ENCODE measurements around the gene CHIC1.
"Not testable (repeated sequence)": the region's sequence is repeated elsewhere in the genome, so short reads cannot be mapped to it uniquely, and the experiment has no call there.

The CHIC1 gene

DNA sequence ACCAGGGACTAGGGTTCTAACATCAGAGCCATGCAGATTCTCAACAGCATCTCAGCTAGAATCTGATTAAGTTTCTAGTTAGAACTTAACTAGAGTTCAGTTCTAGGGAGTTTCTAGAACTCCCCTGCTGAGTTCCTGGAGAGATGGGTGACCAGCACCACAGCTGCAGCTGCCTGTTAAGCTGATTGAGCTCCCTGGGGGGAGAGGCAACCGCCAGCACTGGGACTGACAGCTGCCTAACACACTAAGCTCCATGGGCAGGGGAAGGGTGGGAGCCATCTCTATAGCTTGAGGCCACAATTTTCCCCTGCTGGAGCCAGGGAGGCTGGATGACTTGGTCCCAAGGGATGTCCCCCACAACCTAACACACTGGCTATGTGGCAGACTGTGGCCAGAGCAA lies 84.2 kb downstream of the CHIC1 start:
- H3K27ac ChIP-seq (ENCODE audit: low read length), result no peak overlapping the region

GRCh38 chrX:73647632-73648322 lies 84.8 kb downstream of the CHIC1 start:
- no peak for TF ChIP-seq EZH2phosphoT487 (IDR thresholded peaks at IDR 0.05; ENCODE audit: low read length)
- TF ChIP-seq EZH2 (optimal IDR thresholded peaks at IDR 0.05; ENCODE audit: low read depth, low read length), result no peak
- TF ChIP-seq, protein P1, sequence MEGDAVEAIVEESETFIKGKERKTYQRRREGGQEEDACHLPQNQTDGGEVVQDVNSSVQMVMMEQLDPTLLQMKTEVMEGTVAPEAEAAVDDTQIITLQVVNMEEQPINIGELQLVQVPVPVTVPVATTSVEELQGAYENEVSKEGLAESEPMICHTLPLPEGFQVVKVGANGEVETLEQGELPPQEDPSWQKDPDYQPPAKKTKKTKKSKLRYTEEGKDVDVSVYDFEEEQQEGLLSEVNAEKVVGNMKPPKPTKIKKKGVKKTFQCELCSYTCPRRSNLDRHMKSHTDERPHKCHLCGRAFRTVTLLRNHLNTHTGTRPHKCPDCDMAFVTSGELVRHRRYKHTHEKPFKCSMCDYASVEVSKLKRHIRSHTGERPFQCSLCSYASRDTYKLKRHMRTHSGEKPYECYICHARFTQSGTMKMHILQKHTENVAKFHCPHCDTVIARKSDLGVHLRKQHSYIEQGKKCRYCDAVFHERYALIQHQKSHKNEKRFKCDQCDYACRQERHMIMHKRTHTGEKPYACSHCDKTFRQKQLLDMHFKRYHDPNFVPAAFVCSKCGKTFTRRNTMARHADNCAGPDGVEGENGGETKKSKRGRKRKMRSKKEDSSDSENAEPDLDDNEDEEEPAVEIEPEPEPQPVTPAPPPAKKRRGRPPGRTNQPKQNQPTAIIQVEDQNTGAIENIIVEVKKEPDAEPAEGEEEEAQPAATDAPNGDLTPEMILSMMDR (IDR thresholded peaks at IDR 0.05; ENCODE audit: low read length), result no peak
- Histone ChIP-seq H3K9me3 (replicated peaks; ENCODE audit: insufficient read depth, low read length) (no peaks in the 10 kb centered on the region), H3K27ac (ENCODE audit: low read length) (no peak overlapping the region), H3K27me3 (replicated peaks; ENCODE audit: insufficient read depth, low read length) (no peaks in the 10 kb centered on the region), H3K4me1 (ENCODE audit: low read length) (no peaks in the 10 kb centered on the region), H3K36me3 (replicated peaks; ENCODE audit: insufficient read depth, low read length) (peaks cover 4% of the 10 kb centered on the region; the same call in 1 of the 2 replicates), H3K9ac (ENCODE audit: low read length) (no peak overlapping the region), H3K79me2 (ENCODE audit: low read length) (no peaks in the 10 kb centered on the region), H3K4me2 (ENCODE audit: low read depth, low read length) (no peak overlapping the region), H3F3A (ENCODE audit: insufficient read depth, low read length) (no peaks in the 10 kb centered on the region), H2AFZ (ENCODE audit: low read length) (no peak overlapping the region), H3K4me3 (ENCODE audit: low read length) (no peak overlapping the region), H3K9me2 (replicated peaks; ENCODE audit: insufficient read depth, low read length) (no peaks in the 10 kb centered on the region), H4K20me1 (ENCODE audit: insufficient read depth, low read length) (no peaks in the 10 kb centered on the region)
- no peak for DNase-seq

More for the DNA sequence above, 84.2 kb downstream of the CHIC1 start:
- TF ChIP-seq EZH2 (optimal IDR thresholded peaks at IDR 0.05; ENCODE audit: low read depth, low read length), result no peak
- TF ChIP-seq EZH2phosphoT487 (IDR thresholded peaks at IDR 0.05; ENCODE audit: low read length), result no peak
- TF ChIP-seq, protein P1 (IDR thresholded peaks at IDR 0.05; ENCODE audit: low read length), result no peak
- no peak for DNase-seq
- Histone ChIP-seq H3K79me2 (ENCODE audit: low read length) (no peaks in the 10 kb centered on the region), H3F3A (ENCODE audit: insufficient read depth, low read length) (no peaks in the 10 kb centered on the region), H3K27me3 (replicated peaks; ENCODE audit: insufficient read depth, low read length) (no peaks in the 10 kb centered on the region), H3K9me2 (replicated peaks; ENCODE audit: insufficient read depth, low read length) (no peaks in the 10 kb centered on the region), H3K36me3 (replicated peaks; ENCODE audit: insufficient read depth, low read length) (peaks cover 4% of the 10 kb centered on the region; the same call in 1 of the 2 replicates), H3K9ac (ENCODE audit: low read length) (no peak overlapping the region), H3K4me1 (ENCODE audit: low read length) (no peaks in the 10 kb centered on the region), H2AFZ (ENCODE audit: low read length) (no peak overlapping the region), H3K4me3 (ENCODE audit: low read length) (no peak overlapping the region), H3K9me3 (replicated peaks; ENCODE audit: insufficient read depth, low read length) (no peaks in the 10 kb centered on the region), H4K20me1 (ENCODE audit: insufficient read depth, low read length) (no peaks in the 10 kb centered on the region), H3K4me2 (ENCODE audit: low read depth, low read length) (no peak overlapping the region)

DNA sequence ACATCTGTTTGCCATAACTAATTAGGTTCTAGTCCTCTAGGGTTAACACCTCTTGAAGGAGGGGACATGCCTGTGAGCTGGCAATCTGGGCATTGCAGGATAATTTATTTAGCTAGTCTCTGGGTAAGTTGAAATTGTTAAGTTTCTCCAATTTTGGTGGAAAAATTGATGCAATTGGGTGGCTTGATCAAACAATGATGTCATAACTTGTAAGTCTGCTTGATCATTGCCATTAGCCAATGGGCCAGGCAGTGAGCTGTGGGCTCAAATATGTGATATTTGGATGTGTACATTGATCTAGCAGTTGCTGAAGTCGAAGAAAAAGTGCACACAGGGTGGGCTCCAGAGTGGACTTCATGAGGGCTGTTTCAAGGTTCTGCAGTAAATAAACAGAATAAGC lies 98.3 kb downstream of the CHIC1 start:
- H3K27me3 ChIP-seq (replicated peaks; ENCODE audit: insufficient read depth, low read length); H3K27ac ChIP-seq (ENCODE audit: low read length); H3K4me2 ChIP-seq (ENCODE audit: low read depth, low read length); H3F3A ChIP-seq (ENCODE audit: insufficient read depth, low read length); H3K36me3 ChIP-seq (replicated peaks; ENCODE audit: insufficient read depth, low read length); H3K4me1 ChIP-seq (ENCODE audit: low read length); H3K9me2 ChIP-seq (replicated peaks; ENCODE audit: insufficient read depth, low read length); DNase-seq; H3K4me3 ChIP-seq (ENCODE audit: low read length); H3K9ac ChIP-seq (ENCODE audit: low read length); H4K20me1 ChIP-seq (ENCODE audit: insufficient read depth, low read length); H3K9me3 ChIP-seq (replicated peaks; ENCODE audit: insufficient read depth, low read length); H3K79me2 ChIP-seq (ENCODE audit: low read length); H2AFZ ChIP-seq (ENCODE audit: low read length): not testable (repeated sequence)

DNA sequence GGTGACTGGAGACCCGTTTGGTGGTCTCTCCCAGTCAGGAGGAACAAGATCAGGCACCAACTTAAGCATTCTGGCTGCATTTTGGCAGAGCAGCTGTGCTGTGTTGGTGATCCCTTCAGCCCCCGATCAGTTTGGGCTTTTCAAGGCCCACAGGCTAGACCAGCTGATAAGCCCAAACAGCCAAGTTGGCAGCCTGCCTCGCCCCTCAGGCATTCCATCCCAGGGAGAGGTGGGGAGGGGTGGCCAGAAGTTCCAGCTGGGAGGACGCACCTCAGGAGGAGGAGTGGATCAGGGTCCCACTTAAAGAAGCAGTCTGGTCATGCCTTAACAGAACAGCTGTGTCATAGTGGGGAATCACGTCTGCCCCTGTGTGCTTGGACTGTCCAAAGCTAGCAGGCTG lies 105.8 kb downstream of the CHIC1 start:
- no peak overlapping the region for H2AFZ ChIP-seq (ENCODE audit: low read length)
- no peaks in the 10 kb centered on the region for H4K20me1 ChIP-seq (ENCODE audit: insufficient read depth, low read length)
- H3K9ac ChIP-seq (ENCODE audit: low read length), result no peak overlapping the region
- no peaks in the 10 kb centered on the region for H3K79me2 ChIP-seq (ENCODE audit: low read length)
- H3K9me3 ChIP-seq (replicated peaks; ENCODE audit: insufficient read depth, low read length), result no peaks in the 10 kb centered on the region
- TF ChIP-seq EZH2 (optimal IDR thresholded peaks at IDR 0.05; ENCODE audit: low read depth, low read length) (no peak), EZH2phosphoT487 (IDR thresholded peaks at IDR 0.05; ENCODE audit: low read length) (no peak)
- TF ChIP-seq, protein P1 (IDR thresholded peaks at IDR 0.05; ENCODE audit: low read length), result no peak
- no peak for DNase-seq
- H3K4me3 ChIP-seq (ENCODE audit: low read length), result no peak overlapping the region
- no peaks in the 10 kb centered on the region for H3F3A ChIP-seq (ENCODE audit: insufficient read depth, low read length)
- no peaks in the 10 kb centered on the region for H3K4me1 ChIP-seq (ENCODE audit: low read length)
- no peaks in the 10 kb centered on the region for H3K9me2 ChIP-seq (replicated peaks; ENCODE audit: insufficient read depth, low read length)
- H3K4me2 ChIP-seq (ENCODE audit: low read depth, low read length), result no peak overlapping the region
- no peaks in the 10 kb centered on the region for H3K27me3 ChIP-seq (replicated peaks; ENCODE audit: insufficient read depth, low read length)
- H3K36me3 ChIP-seq (replicated peaks; ENCODE audit: insufficient read depth, low read length), result no peaks in the 10 kb centered on the region
- no peak overlapping the region for H3K27ac ChIP-seq (ENCODE audit: low read length)

Measured in MM.1S (cell line).